H1 (cell line): ENCODE results near the gene RHOG. TPM values are rescaled to one million over a fixed set of nuclear protein-coding genes. Genes with fewer than 3 reads are reported as not detected.

Experiments used
- CTCF ChIA-PET: fragments of 300-600 bp; sonication (Branson Sonifier 250); formaldehyde crosslinking; loops from one replicate; lab custom pipeline; 2021; ENCODE audit not compliant: partially characterized antibody; lab: Charles Lee
- POLR2A ChIA-PET: fragments of 300-600 bp; sonication (Branson Sonifier 250); formaldehyde crosslinking; loops from one replicate; lab custom pipeline; 2021; ENCODE audit warnings: inconsistent platforms; ENCODE audit not compliant: partially characterized antibody; lab: Charles Lee
- DNase-seq, 2 experiments: peaks; one replicate each; pipeline versions ENCODE4 v3.0.0 to v3.0.0-alpha.2; 2010 to 2022; ENCODE audit warnings: low spot score in 2 of 2, low read depth in 1 of 2, mixed read lengths in 1 of 2
- FAIRE-seq: peaks from 2 replicates; lab custom pipeline; 2011; peaks lifted over from hg19 to GRCh38; lab: Jason Lieb, UNC
- H2AFZ ChIP-seq: 2 replicates; pipeline ENCODE4 v1.8.1; 2012; ENCODE audit warnings: low read length, inconsistent platforms
- H2AK5ac ChIP-seq: 2 replicates; pipeline ENCODE4 v1.6.1; 2013; ENCODE audit warnings: low read depth, low read length
- H2BK120ac ChIP-seq: replicated peaks from 2 replicates; pipeline ENCODE3; 2013; ENCODE audit warnings: low read depth, low read length, inconsistent platforms
- H2BK12ac ChIP-seq: 2 replicates; pipeline ENCODE4 v1.6.1; 2013; ENCODE audit warnings: low read depth, low read length
- H2BK15ac ChIP-seq: 2 replicates; pipeline ENCODE4 v1.6.1; 2013; ENCODE audit warnings: low read length
- H2BK20ac ChIP-seq: 2 replicates; pipeline ENCODE4 v1.6.1; 2013; ENCODE audit warnings: low read length
- H2BK5ac ChIP-seq: 2 replicates; pipeline ENCODE4 v1.6.1; 2013; ENCODE audit warnings: low read depth, low read length
- H3K14ac ChIP-seq: 2 replicates; pipeline ENCODE4 v1.6.1; 2013; ENCODE audit warnings: inconsistent platforms; ENCODE audit not compliant: insufficient read length
- H3K18ac ChIP-seq: 2 replicates; pipeline ENCODE4 v1.6.1; 2013; ENCODE audit warnings: low read length; ENCODE audit errors: extremely low read depth
- H3K23ac ChIP-seq: 2 replicates; pipeline ENCODE4 v1.6.1; 2013; ENCODE audit warnings: inconsistent platforms; ENCODE audit not compliant: insufficient read length
- H3K23me2 ChIP-seq: 2 replicates; pipeline ENCODE4 v1.6.1; 2013; ENCODE audit warnings: low read depth, low read length
- H3K27ac ChIP-seq: 2 replicates; pipeline ENCODE4 v1.6.1; 2011; ENCODE audit warnings: low read depth, low read length, inconsistent platforms
- H3K27me3 ChIP-seq, 4 experiments: replicated peaks in 1 of 4; 1 replicate in 1 of 4; 2 replicates in 3 of 4; pipeline versions ENCODE4 v1.6.1 to v1.8.1; 2011 to 2013; ENCODE audit warnings: low read length in 3 of 4, mild to moderate bottlenecking in 3 of 4, inconsistent platforms in 2 of 4, mixed read lengths in 2 of 4, moderate library complexity in 1 of 4; ENCODE audit not compliant: control insufficient read depth in 3 of 4, insufficient read depth in 3 of 4; ENCODE audit errors: extremely low read depth in 1 of 4
- H3K36me3 ChIP-seq, 4 experiments: 2 replicates each; pipeline versions ENCODE4 v1.6.1 to v1.8.1; 2011 to 2013; ENCODE audit warnings: mild to moderate bottlenecking in 4 of 4, low read length in 3 of 4, moderate library complexity in 2 of 4, control low read depth in 1 of 4, inconsistent platforms in 1 of 4; ENCODE audit not compliant: insufficient read depth in 4 of 4, control insufficient read depth in 2 of 4
- H3K4ac ChIP-seq: replicated peaks from 2 replicates; pipeline ENCODE3; 2013; ENCODE audit warnings: low read length, low read depth, mixed read lengths, inconsistent platforms; ENCODE audit not compliant: insufficient read length
- H3K4me1 ChIP-seq, 4 experiments: replicated peaks in 1 of 4; 1 replicate in 1 of 4; 2 replicates in 3 of 4; pipeline versions ENCODE4 v1.6.1 to v1.8.1; 2011 to 2013; ENCODE audit warnings: low read length in 3 of 4, inconsistent platforms in 2 of 4, mixed read lengths in 1 of 4; ENCODE audit not compliant: insufficient read depth in 4 of 4, control insufficient read depth in 3 of 4
- H3K4me2 ChIP-seq, 2 experiments: 2 replicates each; pipeline versions ENCODE4 v1.6.1 to v1.8.1; 2011 to 2013; ENCODE audit warnings: low read depth in 2 of 2, low read length in 2 of 2, control low read depth in 1 of 2, inconsistent platforms in 1 of 2, mild to moderate bottlenecking in 1 of 2; ENCODE audit not compliant: insufficient read depth in 1 of 2
- H3K4me3 ChIP-seq, 4 experiments: fragments of 200-600, 300-600 bp in 1 of 4; sonication (generic), shearing (Covaris generic), sonication (Bioruptor Twin) in 1 of 4; 2 replicates each; pipeline versions ENCODE4 v1.5.1 to v1.8.1; 2011 to 2016; ENCODE audit warnings: low read length in 4 of 4, low read depth in 3 of 4, control low read depth in 2 of 4, inconsistent platforms in 2 of 4, mild to moderate bottlenecking in 2 of 4, mixed read lengths in 1 of 4, moderate library complexity in 1 of 4; ENCODE audit not compliant: insufficient read depth in 2 of 4; ENCODE audit errors: extremely low read depth in 1 of 4
- H3K56ac ChIP-seq: replicated peaks from 2 replicates; pipeline ENCODE3; 2013; ENCODE audit warnings: low read depth, mild to moderate bottlenecking, mixed read lengths, low read length, inconsistent platforms; ENCODE audit not compliant: insufficient read length
- H3K79me1 ChIP-seq: 2 replicates; pipeline ENCODE4 v1.6.1; 2013; ENCODE audit warnings: low read depth, low read length, control low read depth
- H3K79me2 ChIP-seq, 2 experiments: 2 replicates each; pipeline versions ENCODE4 v1.6.1 to v1.8.1; 2012 to 2013; ENCODE audit warnings: low read length in 2 of 2, mild to moderate bottlenecking in 2 of 2, inconsistent platforms in 1 of 2; ENCODE audit not compliant: insufficient read depth in 2 of 2, control insufficient read depth in 1 of 2
- H3K9ac ChIP-seq, 4 experiments: replicated peaks in 1 of 4; 1 replicate in 1 of 4; 2 replicates in 3 of 4; pipeline versions ENCODE4 v1.6.1 to v1.8.1; 2011 to 2013; ENCODE audit warnings: low read depth in 3 of 4, low read length in 3 of 4, control low read depth in 2 of 4, mild to moderate bottlenecking in 2 of 4, moderate library complexity in 2 of 4, inconsistent platforms in 1 of 4; ENCODE audit errors: extremely low read depth in 1 of 4
- H3K9me3 ChIP-seq, 2 experiments: 2 replicates each; pipeline versions ENCODE4 v1.6.1 to v1.8.1; 2012 to 2013; ENCODE audit warnings: mild to moderate bottlenecking in 2 of 2, moderate library complexity in 2 of 2, control low read depth in 1 of 2, inconsistent platforms in 1 of 2, low read depth in 1 of 2, low read length in 1 of 2, mixed read lengths in 1 of 2; ENCODE audit not compliant: insufficient read depth in 2 of 2
- H4K20me1 ChIP-seq, 2 experiments: replicated peaks in 1 of 2; 2 replicates each; pipeline versions ENCODE3 to v1.8.1; 2011 to 2013; ENCODE audit warnings: inconsistent platforms in 2 of 2, low read length in 2 of 2, mild to moderate bottlenecking in 1 of 2; ENCODE audit not compliant: insufficient read depth in 2 of 2, control insufficient read depth in 1 of 2
- H4K5ac ChIP-seq: 2 replicates; pipeline ENCODE4 v1.6.1; 2013; ENCODE audit warnings: low read length, low read depth, mixed read lengths, inconsistent platforms; ENCODE audit not compliant: insufficient read length
- H4K8ac ChIP-seq: 2 replicates; pipeline ENCODE4 v1.8.0; 2013; ENCODE audit warnings: mild to moderate bottlenecking, moderate library complexity, low read length, inconsistent platforms; ENCODE audit not compliant: insufficient read depth; ENCODE audit errors: extremely low read depth
- H4K91ac ChIP-seq: replicated peaks from 2 replicates; pipeline ENCODE3; 2013; ENCODE audit warnings: low read length, mixed read lengths, inconsistent platforms; ENCODE audit not compliant: insufficient read length
- ATF3 ChIP-seq: IDR thresholded peaks from 2 replicates; pipeline ENCODE4 v1.6.1; 2011; ENCODE audit warnings: low read depth, mild to moderate bottlenecking, low read length; ENCODE audit not compliant: insufficient read depth
- BACH1 ChIP-seq: IDR thresholded peaks from 2 replicates; pipeline ENCODE4 v1.6.1; 2012; ENCODE audit warnings: low read length, improper control_type of control experiment
- CBX5 ChIP-seq: fragments of 300-800, 300-1000 bp; sonication (generic); IDR thresholded peaks from 2 replicates; pipeline ENCODE4 v1.7.1; 2016; ENCODE audit warnings: antibody characterized with exemption, low read length, low read depth
- CTCF ChIP-seq, 3 experiments: IDR thresholded peaks; 1 replicate in 2 of 3; 2 replicates in 1 of 3; pipeline versions ENCODE4 v1.5.1 to v1.6.1; 2011; ENCODE audit warnings: low read length in 3 of 3, mild to moderate bottlenecking in 3 of 3, inconsistent platforms in 2 of 3, low read depth in 1 of 3, moderate library complexity in 1 of 3; ENCODE audit not compliant: insufficient read depth in 1 of 3; ENCODE audit errors: control extremely low read depth in 1 of 3
- KDM5A ChIP-seq: fragments of 200-600 bp; IDR thresholded peaks from 2 replicates; pipeline ENCODE4 v1.7.1; 2012; ENCODE audit warnings: mild to moderate bottlenecking, low read length, inconsistent platforms, mixed read lengths
- MAFK ChIP-seq: IDR thresholded peaks from 2 replicates; pipeline ENCODE4 v1.6.1; 2012; ENCODE audit warnings: low read depth, mild to moderate bottlenecking, improper control_type of control experiment, low read length
- PHF8 ChIP-seq: fragments of 200-600 bp; sonication (generic); conservative IDR thresholded peaks from 2 replicates; pipeline ENCODE4 v1.7.1; 2012; ENCODE audit warnings: low read depth, mild to moderate bottlenecking, inconsistent platforms, low read length, moderate library complexity
- RNF2 ChIP-seq: fragments of 200-900, 300-1000 bp; sonication (generic); IDR thresholded peaks from 2 replicates; pipeline ENCODE4 v1.7.1; 2016; ENCODE audit warnings: borderline replicate concordance, low read depth, mild to moderate bottlenecking, antibody characterized with exemption, low read length; ENCODE audit not compliant: poor library complexity, severe bottlenecking; ENCODE audit errors: missing control alignments
- TAF1 ChIP-seq: IDR thresholded peaks from 2 replicates; pipeline ENCODE4 v1.6.1; 2011; ENCODE audit warnings: mild to moderate bottlenecking, low read depth, low read length
- TEAD4 ChIP-seq: IDR thresholded peaks from 2 replicates; pipeline ENCODE4 v1.6.1; 2012; ENCODE audit warnings: low read depth, low read length, inconsistent platforms, mixed read lengths
- WGBS, 2 experiments: shearing (Covaris generic) in 1 of 2; methylation state at CpG; one replicate each; pipeline versions ENCODE4 v1.1.6 to v1.1.7; 2013 to 2015; ENCODE audit warnings: low lambda C conversion rate in 2 of 2, mixed read lengths in 2 of 2, inconsistent platforms in 1 of 2, low coverage in 1 of 2, missing lambda C conversion rate in 1 of 2; ENCODE audit not compliant: insufficient replicate concordance in 2 of 2, insufficient coverage in 1 of 2, insufficient read length in 1 of 2; ENCODE audit errors: extremely low coverage in 1 of 2, missing lambda C conversion rate in 1 of 2; 5-methylcytosine and 5-hydroxymethylcytosine counted together
- polyA plus RNA-seq, 7 experiments: library from polyadenylated mRNA; depleted of rRNA in 3 of 7; stranded (reverse) in 5 of 7; unstranded in 2 of 7; fragments of >200 nt in 5 of 7; fragments of 200-250 nt in 2 of 7; gene quantifications; 1 replicate in 5 of 7; 2 replicates in 1 of 7; 4 replicates in 1 of 7; pipeline versions ENCODE4 v1.2.1 to v1.2.3, GENCODE V29; 2011 to 2013; ENCODE audit warnings: missing spikeins in 2 of 7, mixed read lengths in 2 of 7
- total RNA-seq: library from RNA; stranded (reverse); fragmentation: NEBNext Ultra II Directional; extraction: Animal tissue kit (Norgen Biotek cat#: 25700); gene quantifications from 2 replicates; pipeline ENCODE4 v1.2.1, GENCODE V29; 2021

The RHOG gene
- total and polyA plus RNA-seq, 2 of the 8 experiments (the other 6 are each of a cell fraction or from before 2014, with no cell fraction given) = 28.3 to 69.6 TPM

GRCh38 chr11:3845670-3846069, 4.9 kb upstream of the RHOG start:
- Histone ChIP-seq H3K56ac (no peak overlapping the region), H3K79me2 (no peaks in the 10 kb centered on the region), H3K4me2 (no peak overlapping the region), H4K20me1 (no peaks in the 10 kb centered on the region), H3K9me3 (no peaks in the 10 kb centered on the region), H4K5ac (no peak overlapping the region), H3K4ac (no peak overlapping the region), H3K4me1 (no peaks in the 10 kb centered on the region), H4K8ac (no peak overlapping the region), H3K27me3 (peaks cover 0 to 3% (median 0%) of the 10 kb centered on the region in 4 experiments; a peak in 1 of 7 replicates), H3K18ac (no peak overlapping the region), H2AFZ (no peak overlapping the region), H3K9ac (no peak overlapping the region), H3K36me3 (no peaks in the 10 kb centered on the region), H2BK5ac (no peak overlapping the region), H3K79me1 (no peaks in the 10 kb centered on the region), H2BK12ac (no peak overlapping the region), H2AK5ac (no peak overlapping the region), H3K23ac (no peak overlapping the region), H3K23me2 (peaks cover 3% of the 10 kb centered on the region), H3K27ac (no peak overlapping the region), H2BK120ac (no peak overlapping the region), H3K14ac (no peak overlapping the region), H2BK20ac (no peak overlapping the region), H3K4me3 (no peak overlapping the region), H4K91ac (no peak overlapping the region), H2BK15ac (no peak overlapping the region)
- POLR2A ChIA-PET = interaction anchor here (1.7 kb wide), 1 partner anchor 9 kb away, joined by 5 read pairs; no protein-coding TSS in a partner anchor
- 85% methylated on average over 3 of the region's 3 CpGs; no CpG with 5 or more reads in 1 of the 2 experiments for WGBS, 2 experiments
- CTCF ChIA-PET = interaction anchor here (1.3 to 20.2 kb wide), 3 partner anchors 6 to 224 kb away, joined by 3 to 422 read pairs (median 214); partner anchors contain the start of gene STIM1
- FAIRE-seq = no peak
- DNase-seq = no peak
- TF ChIP-seq ATF3 (no peak), BACH1 (no peak), RNF2 (no peak), KDM5A (no peak), MAFK (no peak), TAF1 (no peak), CBX5 (no peak), CTCF (IDR thresholded peaks at IDR 0.05; ENCODE audit: control extremely low read depth in 1 of 3, insufficient read depth in 1 of 3, low read depth in 1 of 3, low read length in 3 of 3) (no peak), TEAD4 (no peak), PHF8 (no peak)
